Ishikawa (cell line): Measurements from ENCODE around the gene TMEFF2.

Experiments
- CEBPB ChIP-seq: IDR thresholded peaks from 2 replicates; pipeline ENCODE4 v1.6.1; 2012
- CREB1 ChIP-seq: IDR thresholded peaks from 2 replicates; pipeline ENCODE4 v1.6.1; 2012; ENCODE audit warnings: low read depth
- EGR1 ChIP-seq: IDR thresholded peaks from 2 replicates; pipeline ENCODE4 v1.6.1; 2012
- EP300 ChIP-seq: IDR thresholded peaks from 2 replicates; pipeline ENCODE4 v1.6.1; 2012; ENCODE audit warnings: borderline replicate concordance
- FOXM1 ChIP-seq: IDR thresholded peaks from 2 replicates; pipeline ENCODE4 v1.6.1; 2012; ENCODE audit warnings: low read depth, borderline replicate concordance
- NFIC ChIP-seq: IDR thresholded peaks from 2 replicates; pipeline ENCODE4 v1.6.1; 2012
- RAD21 ChIP-seq: IDR thresholded peaks from 2 replicates; pipeline ENCODE4 v1.6.1; 2012; ENCODE audit warnings: low read depth
- TAF1 ChIP-seq: IDR thresholded peaks from 2 replicates; pipeline ENCODE4 v1.6.1; 2012; ENCODE audit warnings: low read depth, mild to moderate bottlenecking
- TCF12 ChIP-seq: IDR thresholded peaks from 2 replicates; pipeline ENCODE4 v1.6.1; 2012; ENCODE audit warnings: low read depth
- TEAD4 ChIP-seq: IDR thresholded peaks from 2 replicates; pipeline ENCODE4 v1.6.1; 2012
- YY1 ChIP-seq: IDR thresholded peaks from 2 replicates; pipeline ENCODE4 v1.6.1; 2012; ENCODE audit warnings: low read depth
- ZBTB7A ChIP-seq: IDR thresholded peaks from 2 replicates; pipeline ENCODE4 v1.6.1; 2012; ENCODE audit warnings: low read depth
- TF ChIP-seq, protein P1 (sequence below): IDR thresholded peaks from 2 replicates; pipeline ENCODE4 v1.6.1; 2012
- TF ChIP-seq, protein P2 (sequence below): IDR thresholded peaks from 2 replicates; pipeline ENCODE4 v1.6.1; 2012
- TF ChIP-seq, protein P3 (sequence below): IDR thresholded peaks from 2 replicates; pipeline ENCODE4 v1.6.1; 2012; ENCODE audit warnings: low read depth, mild to moderate bottlenecking

Gene TMEFF2

DNA sequence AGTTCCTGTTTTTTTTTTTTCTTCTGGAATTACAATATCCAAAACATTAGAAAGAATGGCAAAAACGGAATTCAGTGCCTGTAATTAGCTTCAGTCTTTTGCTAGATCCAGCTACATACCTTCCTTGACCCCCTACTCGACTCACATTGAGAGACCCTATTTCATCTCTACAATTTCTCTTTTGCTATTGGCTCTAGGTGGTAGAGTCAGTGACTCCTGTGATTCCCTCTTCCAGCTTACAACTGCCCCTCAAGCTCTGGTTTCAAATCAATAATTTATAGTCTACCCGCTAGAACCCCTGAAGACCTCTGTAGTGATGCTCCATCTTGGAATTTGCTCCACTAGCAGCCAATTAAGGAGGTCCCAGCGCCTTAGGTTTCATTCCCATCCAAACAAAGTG, 125.8 kb downstream of the TMEFF2 start:
- TF ChIP-seq ZBTB7A, result no peak
- no peak for TF ChIP-seq TAF1
- no peak for TF ChIP-seq NFIC
- TF ChIP-seq EP300, result no peak
- TF ChIP-seq EGR1, result no peak

DNA sequence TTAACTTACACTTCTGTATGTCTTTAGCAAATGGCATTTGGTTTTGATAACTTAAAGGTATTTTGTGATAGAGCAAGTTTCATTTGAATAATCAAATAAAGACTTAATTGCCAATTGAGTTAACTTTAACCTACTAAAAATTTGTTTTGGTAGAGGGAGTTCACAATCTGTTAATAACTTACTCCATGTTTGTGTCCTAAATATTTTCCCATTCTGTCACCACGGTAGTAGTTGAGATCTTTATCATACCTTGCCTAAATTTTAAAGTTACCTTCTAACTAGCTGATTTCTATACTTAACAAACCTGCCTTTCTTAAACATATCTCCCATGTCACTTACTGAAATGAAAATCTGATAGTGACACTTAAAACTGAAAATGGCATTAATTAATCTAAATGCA, 127.1 kb downstream of the TMEFF2 start:
- TF ChIP-seq, protein P1, sequence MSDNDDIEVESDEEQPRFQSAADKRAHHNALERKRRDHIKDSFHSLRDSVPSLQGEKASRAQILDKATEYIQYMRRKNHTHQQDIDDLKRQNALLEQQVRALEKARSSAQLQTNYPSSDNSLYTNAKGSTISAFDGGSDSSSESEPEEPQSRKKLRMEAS, result no peak
- TF ChIP-seq CEBPB (no peak), NFIC (no peak), ZBTB7A (no peak), EP300 (no peak), TEAD4 (no peak), EGR1 (no peak), RAD21 (no peak), FOXM1 (no peak), CREB1 (no peak), YY1 (no peak), TCF12 (no peak), TAF1 (no peak)
- TF ChIP-seq, protein P2, sequence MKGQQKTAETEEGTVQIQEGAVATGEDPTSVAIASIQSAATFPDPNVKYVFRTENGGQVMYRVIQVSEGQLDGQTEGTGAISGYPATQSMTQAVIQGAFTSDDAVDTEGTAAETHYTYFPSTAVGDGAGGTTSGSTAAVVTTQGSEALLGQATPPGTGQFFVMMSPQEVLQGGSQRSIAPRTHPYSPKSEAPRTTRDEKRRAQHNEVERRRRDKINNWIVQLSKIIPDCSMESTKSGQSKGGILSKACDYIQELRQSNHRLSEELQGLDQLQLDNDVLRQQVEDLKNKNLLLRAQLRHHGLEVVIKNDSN, result no peak
- TF ChIP-seq, protein P3, sequence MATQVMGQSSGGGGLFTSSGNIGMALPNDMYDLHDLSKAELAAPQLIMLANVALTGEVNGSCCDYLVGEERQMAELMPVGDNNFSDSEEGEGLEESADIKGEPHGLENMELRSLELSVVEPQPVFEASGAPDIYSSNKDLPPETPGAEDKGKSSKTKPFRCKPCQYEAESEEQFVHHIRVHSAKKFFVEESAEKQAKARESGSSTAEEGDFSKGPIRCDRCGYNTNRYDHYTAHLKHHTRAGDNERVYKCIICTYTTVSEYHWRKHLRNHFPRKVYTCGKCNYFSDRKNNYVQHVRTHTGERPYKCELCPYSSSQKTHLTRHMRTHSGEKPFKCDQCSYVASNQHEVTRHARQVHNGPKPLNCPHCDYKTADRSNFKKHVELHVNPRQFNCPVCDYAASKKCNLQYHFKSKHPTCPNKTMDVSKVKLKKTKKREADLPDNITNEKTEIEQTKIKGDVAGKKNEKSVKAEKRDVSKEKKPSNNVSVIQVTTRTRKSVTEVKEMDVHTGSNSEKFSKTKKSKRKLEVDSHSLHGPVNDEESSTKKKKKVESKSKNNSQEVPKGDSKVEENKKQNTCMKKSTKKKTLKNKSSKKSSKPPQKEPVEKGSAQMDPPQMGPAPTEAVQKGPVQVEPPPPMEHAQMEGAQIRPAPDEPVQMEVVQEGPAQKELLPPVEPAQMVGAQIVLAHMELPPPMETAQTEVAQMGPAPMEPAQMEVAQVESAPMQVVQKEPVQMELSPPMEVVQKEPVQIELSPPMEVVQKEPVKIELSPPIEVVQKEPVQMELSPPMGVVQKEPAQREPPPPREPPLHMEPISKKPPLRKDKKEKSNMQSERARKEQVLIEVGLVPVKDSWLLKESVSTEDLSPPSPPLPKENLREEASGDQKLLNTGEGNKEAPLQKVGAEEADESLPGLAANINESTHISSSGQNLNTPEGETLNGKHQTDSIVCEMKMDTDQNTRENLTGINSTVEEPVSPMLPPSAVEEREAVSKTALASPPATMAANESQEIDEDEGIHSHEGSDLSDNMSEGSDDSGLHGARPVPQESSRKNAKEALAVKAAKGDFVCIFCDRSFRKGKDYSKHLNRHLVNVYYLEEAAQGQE, result no peak

DNA sequence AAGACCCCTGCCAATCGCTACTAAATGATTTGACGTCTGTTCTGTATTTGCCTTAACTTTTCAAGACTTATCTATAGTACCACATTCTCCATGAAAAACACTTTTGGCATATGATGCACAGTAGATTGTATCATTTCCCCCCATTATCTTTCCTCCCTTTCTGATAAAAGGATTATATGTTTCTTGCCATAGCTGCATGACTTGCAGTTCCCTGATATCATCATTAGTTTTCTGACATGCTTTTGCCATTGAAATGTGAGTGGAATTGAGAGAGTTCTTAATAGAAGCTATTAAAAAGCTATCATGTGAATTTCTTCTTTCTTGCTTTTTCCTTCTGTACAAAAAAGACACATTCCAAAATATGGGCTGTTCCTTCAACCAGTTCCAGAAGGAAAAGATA, 130.3 kb downstream of the TMEFF2 start:
- TF ChIP-seq, protein P2, result no peak
- TF ChIP-seq, protein P3, result no peak
- TF ChIP-seq EP300 (no peak), FOXM1 (no peak)

DNA sequence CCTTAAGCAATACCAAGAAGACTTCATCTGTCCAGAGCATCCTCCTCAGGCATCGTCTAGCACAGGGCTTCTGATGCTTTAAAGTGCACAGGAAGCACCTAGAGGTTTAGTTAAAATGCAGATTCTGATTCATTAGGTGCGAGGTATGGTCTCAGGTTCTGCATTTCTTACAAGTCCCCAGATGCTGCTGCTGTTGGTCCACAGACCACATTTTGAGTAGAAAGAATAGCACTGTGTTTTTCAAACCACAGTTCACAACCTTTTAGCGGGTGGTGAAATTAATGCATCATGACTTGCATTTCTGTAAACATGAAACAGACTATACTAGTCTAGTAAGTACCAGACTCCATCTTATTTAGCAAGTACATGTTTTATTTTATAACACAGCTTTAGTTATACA, 134.6 kb downstream of the TMEFF2 start:
- no peak for TF ChIP-seq ZBTB7A
- no peak for TF ChIP-seq EP300
- no peak for TF ChIP-seq NFIC
- TF ChIP-seq, protein P2, result no peak
- TF ChIP-seq TEAD4, result no peak
- TF ChIP-seq TCF12, result no peak
- TF ChIP-seq FOXM1, result no peak
- no peak for TF ChIP-seq YY1
- TF ChIP-seq CEBPB, result no peak
- TF ChIP-seq EGR1, result no peak
- no peak for TF ChIP-seq TAF1
- TF ChIP-seq, protein P1, result no peak
- no peak for TF ChIP-seq CREB1
- no peak for TF ChIP-seq RAD21
- TF ChIP-seq, protein P3, result no peak

DNA sequence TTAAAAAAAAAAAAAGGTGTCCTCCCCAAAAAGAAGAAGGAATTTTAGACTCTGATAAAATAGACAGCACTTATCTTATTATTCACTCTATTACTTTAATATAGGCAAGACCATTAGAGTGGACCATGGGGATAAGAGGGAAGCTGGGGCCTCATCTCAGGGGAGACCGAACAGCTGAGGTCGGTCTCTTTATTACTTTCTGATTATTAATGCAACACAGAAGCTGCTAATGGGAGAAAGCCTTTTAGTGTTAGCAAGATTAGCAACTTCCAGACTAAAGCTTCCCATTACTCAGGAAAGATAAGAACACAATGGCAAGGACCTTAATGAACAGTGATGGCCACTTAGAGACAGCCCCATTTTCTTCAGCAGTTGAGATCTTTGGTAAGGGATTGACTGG, 135.5 kb downstream of the TMEFF2 start:
- TF ChIP-seq NFIC (no peak), CEBPB (no peak), TAF1 (no peak), ZBTB7A (no peak), TEAD4 (no peak), YY1 (no peak), FOXM1 (no peak)
